WTC11 (cell line): ENCODE data around the gene BUD13. TPM values are rescaled to one million over a fixed set of nuclear protein-coding genes. Genes with fewer than 3 reads are reported as not detected.

Experiments used
- ATAC-seq: fragments of 200-7000 bp; cut with Tn5 transposase; 2 replicates; pipeline ENCODE4 v1.10.0; 2021; ENCODE audit warnings: mild to moderate bottlenecking, moderate library complexity
- CTCF ChIA-PET: fragments of 300-600 bp; sonication (Branson Sonifier 250); formaldehyde crosslinking; loops from one replicate; lab custom pipeline; 2021; ENCODE audit warnings: antibody characterized with exemption; lab: Charles Lee
- POLR2A ChIA-PET: fragments of 350-600 bp; sonication (Branson Sonifier 250); formaldehyde crosslinking; loops from one replicate; lab custom pipeline; 2021; ENCODE audit warnings: antibody characterized with exemption; lab: Charles Lee
- DNase-seq: peaks from one replicate; pipeline ENCODE4 v3.0.0; 2021; ENCODE audit warnings: low spot score
- H3K27ac Mint-ChIP-seq: 2 replicates; pipeline ENCODE4 v1.8.0; 2021; ENCODE audit warnings: mixed read lengths
- H3K27me3 Mint-ChIP-seq: 2 replicates; pipeline ENCODE4 v1.8.0; 2021; ENCODE audit warnings: low read depth, mild to moderate bottlenecking, moderate library complexity, mixed read lengths
- H3K36me3 Mint-ChIP-seq: 2 replicates; pipeline ENCODE4 v1.8.0; 2021; ENCODE audit warnings: mixed read lengths
- H3K4me1 Mint-ChIP-seq: 2 replicates; pipeline ENCODE4 v1.8.0; 2022; ENCODE audit warnings: mixed read lengths
- H3K4me3 Mint-ChIP-seq: 2 replicates; pipeline ENCODE4 v1.8.0; 2021; ENCODE audit warnings: mild to moderate bottlenecking, moderate library complexity, mixed read lengths
- H3K9me3 Mint-ChIP-seq: 2 replicates; pipeline ENCODE4 v1.8.0; 2021; ENCODE audit warnings: mixed read lengths
- ATF1 ChIP-seq: sonication (generic); formaldehyde crosslinking; IDR thresholded peaks from 2 replicates; pipeline ENCODE4 v1.8.1; 2023; ENCODE audit warnings: mild to moderate bottlenecking, moderate library complexity, missing genetic modification reagents
- CREM ChIP-seq: sonication (generic); formaldehyde crosslinking; IDR thresholded peaks from 2 replicates; pipeline ENCODE4 v1.8.1; 2022; ENCODE audit warnings: mild to moderate bottlenecking, missing genetic modification reagents, moderate library complexity
- ELF4 ChIP-seq: sonication (generic); formaldehyde crosslinking; IDR thresholded peaks from 2 replicates; pipeline ENCODE4 v1.8.1; 2022; ENCODE audit warnings: low read depth, mild to moderate bottlenecking, moderate library complexity, missing genetic modification reagents
- ETV6 ChIP-seq: sonication (generic); formaldehyde crosslinking; IDR thresholded peaks from 2 replicates; pipeline ENCODE4 v1.8.1; 2022; ENCODE audit warnings: mild to moderate bottlenecking, missing genetic modification reagents
- KAT7 ChIP-seq: sonication (generic); formaldehyde crosslinking; IDR thresholded peaks from 2 replicates; pipeline ENCODE4 v1.8.1; 2023; ENCODE audit warnings: missing genetic modification reagents, mild to moderate bottlenecking, borderline replicate concordance
- NFATC4 ChIP-seq: fragments of 250-450 bp; sonication (Bioruptor Pico); IDR thresholded peaks from 2 replicates; pipeline ENCODE4 v1.9.0; 2021; ENCODE audit warnings: mild to moderate bottlenecking
- NR3C1 ChIP-seq: sonication (generic); formaldehyde crosslinking; conservative IDR thresholded peaks from 2 replicates; pipeline ENCODE4 v1.8.1; 2023; ENCODE audit warnings: low read depth, mild to moderate bottlenecking, missing genetic modification reagents
- RELA ChIP-seq: sonication (generic); formaldehyde crosslinking; IDR thresholded peaks from 2 replicates; pipeline ENCODE4 v1.8.1; 2022; ENCODE audit warnings: missing genetic modification reagents, mild to moderate bottlenecking, borderline replicate concordance
- SP1 ChIP-seq: sonication (generic); formaldehyde crosslinking; conservative IDR thresholded peaks from 2 replicates; pipeline ENCODE4 v1.8.1; 2022; ENCODE audit warnings: missing genetic modification reagents
- TP53 ChIP-seq: sonication (generic); formaldehyde crosslinking; IDR thresholded peaks from 2 replicates; pipeline ENCODE4 v1.8.1; 2023; ENCODE audit warnings: mild to moderate bottlenecking, missing genetic modification reagents
- ZNF263 ChIP-seq: sonication (generic); formaldehyde crosslinking; IDR thresholded peaks from 2 replicates; pipeline ENCODE4 v1.8.1; 2022; ENCODE audit warnings: low read depth, mild to moderate bottlenecking, moderate library complexity, missing genetic modification reagents
- ZNF317 ChIP-seq: sonication (generic); formaldehyde crosslinking; IDR thresholded peaks from 2 replicates; pipeline ENCODE4 v1.8.1; 2023; ENCODE audit warnings: low read depth, mild to moderate bottlenecking, moderate library complexity, missing genetic modification reagents, borderline replicate concordance
- total RNA-seq: library from RNA; stranded (reverse); gene quantifications from 3 replicates; pipeline ENCODE4 v1.2.3, GENCODE V29; 2021
- TF ChIP-seq, protein P1 (sequence below): sonication (generic); formaldehyde crosslinking; IDR thresholded peaks from 2 replicates; pipeline ENCODE4 v1.8.1; 2022; ENCODE audit warnings: mild to moderate bottlenecking, missing genetic modification reagents, moderate library complexity, borderline replicate concordance
- TF ChIP-seq, protein P2 (sequence below): sonication (generic); formaldehyde crosslinking; IDR thresholded peaks from 2 replicates; pipeline ENCODE4 v1.8.1; 2023; ENCODE audit warnings: mild to moderate bottlenecking, missing genetic modification reagents, moderate library complexity
- TF ChIP-seq, protein P3 (sequence below): sonication (generic); formaldehyde crosslinking; conservative IDR thresholded peaks from 2 replicates; pipeline ENCODE4 v1.8.1; 2022; ENCODE audit warnings: mild to moderate bottlenecking, missing genetic modification reagents
- TF ChIP-seq, protein P4 (sequence below): fragments of 250-450 bp; sonication (Bioruptor Pico); IDR thresholded peaks from 2 replicates; pipeline ENCODE4 v1.9.0; 2021; ENCODE audit warnings: moderate library complexity, mild to moderate bottlenecking, inconsistent platforms, borderline replicate concordance
- TF ChIP-seq, protein P5 (sequence below): fragments of 200-600 bp; IDR thresholded peaks from 2 replicates; pipeline ENCODE4 v1.8.0; 2022; ENCODE audit warnings: antibody characterized with exemption
- TF ChIP-seq, protein P6 (sequence below): sonication (generic); formaldehyde crosslinking; conservative IDR thresholded peaks from 2 replicates; pipeline ENCODE4 v1.8.1; 2023; ENCODE audit warnings: mild to moderate bottlenecking, low read depth, missing genetic modification reagents, moderate library complexity

Gene BUD13
- total RNA-seq, 1 experiment from 2014 or later, result 20.7 TPM

DNA sequence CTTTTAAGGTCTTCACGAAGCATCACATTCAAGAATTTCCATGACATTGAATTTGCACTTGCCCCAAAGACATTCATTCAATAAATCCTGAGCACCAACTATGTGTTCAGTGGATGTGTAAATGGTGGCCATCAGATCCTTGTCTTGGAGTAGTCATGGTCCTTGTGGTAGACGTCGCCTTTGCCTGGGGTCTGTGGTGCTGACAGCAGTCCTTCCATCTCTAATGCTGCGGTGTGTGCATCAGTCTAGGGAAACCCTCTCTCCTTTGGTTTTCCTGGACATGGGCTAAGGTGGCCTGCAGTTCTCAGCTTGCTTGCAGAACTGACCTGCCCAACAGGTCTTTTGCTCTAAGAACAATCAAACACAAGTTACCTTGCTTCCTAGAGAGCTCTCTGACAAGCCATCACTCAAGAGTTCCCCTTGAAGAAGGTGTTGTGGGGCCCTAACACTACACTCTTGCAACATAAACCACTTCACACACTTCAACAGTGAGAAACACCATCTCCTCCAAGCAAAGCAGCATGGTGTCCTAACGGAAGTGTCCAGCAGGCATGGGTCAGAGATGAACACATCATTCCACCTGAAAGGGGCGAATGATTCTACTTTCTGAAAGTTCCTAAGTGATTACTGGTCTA, 72.1 kb downstream of the BUD13 start:
- Mint-ChIP-seq H3K4me1 (peaks cover 24% of the 10 kb centered on the region), H3K9me3 (no peaks in the 10 kb centered on the region), H3K27ac (no peak overlapping the region), H3K27me3 (no peaks in the 10 kb centered on the region; the same call in 1 of the 2 replicates), H3K36me3 (no peaks in the 10 kb centered on the region), H3K4me3 (no peak overlapping the region)
- POLR2A ChIA-PET, result no interaction called here
- DNase-seq, result no peak
- no peak for TF ChIP-seq TP53 (CRISPR knock-in tag)
- TF ChIP-seq, protein P1, sequence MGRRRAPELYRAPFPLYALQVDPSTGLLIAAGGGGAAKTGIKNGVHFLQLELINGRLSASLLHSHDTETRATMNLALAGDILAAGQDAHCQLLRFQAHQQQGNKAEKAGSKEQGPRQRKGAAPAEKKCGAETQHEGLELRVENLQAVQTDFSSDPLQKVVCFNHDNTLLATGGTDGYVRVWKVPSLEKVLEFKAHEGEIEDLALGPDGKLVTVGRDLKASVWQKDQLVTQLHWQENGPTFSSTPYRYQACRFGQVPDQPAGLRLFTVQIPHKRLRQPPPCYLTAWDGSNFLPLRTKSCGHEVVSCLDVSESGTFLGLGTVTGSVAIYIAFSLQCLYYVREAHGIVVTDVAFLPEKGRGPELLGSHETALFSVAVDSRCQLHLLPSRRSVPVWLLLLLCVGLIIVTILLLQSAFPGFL, result no peak
- TF ChIP-seq NFATC4 (CRISPR knock-in tag), result no peak
- TF ChIP-seq, protein P2, sequence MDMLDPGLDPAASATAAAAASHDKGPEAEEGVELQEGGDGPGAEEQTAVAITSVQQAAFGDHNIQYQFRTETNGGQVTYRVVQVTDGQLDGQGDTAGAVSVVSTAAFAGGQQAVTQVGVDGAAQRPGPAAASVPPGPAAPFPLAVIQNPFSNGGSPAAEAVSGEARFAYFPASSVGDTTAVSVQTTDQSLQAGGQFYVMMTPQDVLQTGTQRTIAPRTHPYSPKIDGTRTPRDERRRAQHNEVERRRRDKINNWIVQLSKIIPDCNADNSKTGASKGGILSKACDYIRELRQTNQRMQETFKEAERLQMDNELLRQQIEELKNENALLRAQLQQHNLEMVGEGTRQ (CRISPR knock-in tag), result no peak
- TF ChIP-seq, protein P3, sequence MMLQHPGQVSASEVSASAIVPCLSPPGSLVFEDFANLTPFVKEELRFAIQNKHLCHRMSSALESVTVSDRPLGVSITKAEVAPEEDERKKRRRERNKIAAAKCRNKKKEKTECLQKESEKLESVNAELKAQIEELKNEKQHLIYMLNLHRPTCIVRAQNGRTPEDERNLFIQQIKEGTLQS (CRISPR knock-in tag), result no peak
- no peak for TF ChIP-seq ELF4
- TF ChIP-seq, protein P4, sequence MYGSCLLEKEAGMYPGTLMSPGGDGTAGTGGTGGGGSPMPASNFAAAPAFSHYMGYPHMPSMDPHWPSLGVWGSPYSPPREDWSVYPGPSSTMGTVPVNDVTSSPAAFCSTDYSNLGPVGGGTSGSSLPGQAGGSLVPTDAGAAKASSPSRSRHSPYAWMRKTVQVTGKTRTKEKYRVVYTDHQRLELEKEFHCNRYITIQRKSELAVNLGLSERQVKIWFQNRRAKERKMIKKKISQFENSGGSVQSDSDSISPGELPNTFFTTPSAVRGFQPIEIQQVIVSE (CRISPR knock-in tag), result no peak
- TF ChIP-seq, protein P5, sequence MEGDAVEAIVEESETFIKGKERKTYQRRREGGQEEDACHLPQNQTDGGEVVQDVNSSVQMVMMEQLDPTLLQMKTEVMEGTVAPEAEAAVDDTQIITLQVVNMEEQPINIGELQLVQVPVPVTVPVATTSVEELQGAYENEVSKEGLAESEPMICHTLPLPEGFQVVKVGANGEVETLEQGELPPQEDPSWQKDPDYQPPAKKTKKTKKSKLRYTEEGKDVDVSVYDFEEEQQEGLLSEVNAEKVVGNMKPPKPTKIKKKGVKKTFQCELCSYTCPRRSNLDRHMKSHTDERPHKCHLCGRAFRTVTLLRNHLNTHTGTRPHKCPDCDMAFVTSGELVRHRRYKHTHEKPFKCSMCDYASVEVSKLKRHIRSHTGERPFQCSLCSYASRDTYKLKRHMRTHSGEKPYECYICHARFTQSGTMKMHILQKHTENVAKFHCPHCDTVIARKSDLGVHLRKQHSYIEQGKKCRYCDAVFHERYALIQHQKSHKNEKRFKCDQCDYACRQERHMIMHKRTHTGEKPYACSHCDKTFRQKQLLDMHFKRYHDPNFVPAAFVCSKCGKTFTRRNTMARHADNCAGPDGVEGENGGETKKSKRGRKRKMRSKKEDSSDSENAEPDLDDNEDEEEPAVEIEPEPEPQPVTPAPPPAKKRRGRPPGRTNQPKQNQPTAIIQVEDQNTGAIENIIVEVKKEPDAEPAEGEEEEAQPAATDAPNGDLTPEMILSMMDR, result no peak
- no peak for TF ChIP-seq ETV6 (CRISPR knock-in tag)
- TF ChIP-seq, protein P6, sequence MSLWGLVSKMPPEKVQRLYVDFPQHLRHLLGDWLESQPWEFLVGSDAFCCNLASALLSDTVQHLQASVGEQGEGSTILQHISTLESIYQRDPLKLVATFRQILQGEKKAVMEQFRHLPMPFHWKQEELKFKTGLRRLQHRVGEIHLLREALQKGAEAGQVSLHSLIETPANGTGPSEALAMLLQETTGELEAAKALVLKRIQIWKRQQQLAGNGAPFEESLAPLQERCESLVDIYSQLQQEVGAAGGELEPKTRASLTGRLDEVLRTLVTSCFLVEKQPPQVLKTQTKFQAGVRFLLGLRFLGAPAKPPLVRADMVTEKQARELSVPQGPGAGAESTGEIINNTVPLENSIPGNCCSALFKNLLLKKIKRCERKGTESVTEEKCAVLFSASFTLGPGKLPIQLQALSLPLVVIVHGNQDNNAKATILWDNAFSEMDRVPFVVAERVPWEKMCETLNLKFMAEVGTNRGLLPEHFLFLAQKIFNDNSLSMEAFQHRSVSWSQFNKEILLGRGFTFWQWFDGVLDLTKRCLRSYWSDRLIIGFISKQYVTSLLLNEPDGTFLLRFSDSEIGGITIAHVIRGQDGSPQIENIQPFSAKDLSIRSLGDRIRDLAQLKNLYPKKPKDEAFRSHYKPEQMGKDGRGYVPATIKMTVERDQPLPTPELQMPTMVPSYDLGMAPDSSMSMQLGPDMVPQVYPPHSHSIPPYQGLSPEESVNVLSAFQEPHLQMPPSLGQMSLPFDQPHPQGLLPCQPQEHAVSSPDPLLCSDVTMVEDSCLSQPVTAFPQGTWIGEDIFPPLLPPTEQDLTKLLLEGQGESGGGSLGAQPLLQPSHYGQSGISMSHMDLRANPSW (CRISPR knock-in tag), result no peak
- TF ChIP-seq CREM, result no peak
- TF ChIP-seq ZNF317 (CRISPR knock-in tag), result no peak
- no peak for TF ChIP-seq NR3C1 (CRISPR knock-in tag)
- TF ChIP-seq ATF1 (CRISPR knock-in tag), result no peak
- no peak for TF ChIP-seq KAT7 (CRISPR knock-in tag)
- TF ChIP-seq RELA (CRISPR knock-in tag), result no peak
- no peak for TF ChIP-seq SP1 (CRISPR knock-in tag)
- no peak for TF ChIP-seq ZNF263 (CRISPR knock-in tag)
- ATAC-seq, result no peak
- CTCF ChIA-PET, result interaction anchor here (1.0 to 1.7 kb wide), 2 partner anchors 9 to 32 kb away, joined by 3 to 7 read pairs; no protein-coding TSS in a partner anchor

Other genes with a start within 250 kb of the BUD13 start
- gene ZPR1, start 15.0 kb upstream of the BUD13 start, total RNA-seq, result 55.2 to 59.6 TPM (median 56.6 TPM) in 3 replicates
- gene APOA5, start 18.9 kb upstream of the BUD13 start, total RNA-seq, result 0.09 to 0.32 TPM (median 0.20 TPM) in 3 replicates
- gene APOA4, start 50.3 kb upstream of the BUD13 start, total RNA-seq, result not detected in 3 replicates
- gene APOC3, start 56.9 kb upstream of the BUD13 start, total RNA-seq, result 2.1 to 3.9 TPM (median 2.5 TPM) in 3 replicates
- gene APOA1, start 64.6 kb upstream of the BUD13 start, total RNA-seq, result 2.1 to 4.4 TPM (median 3.2 TPM) in 3 replicates